HepG2 (cell line): ENCODE measurements around the gene HELZ. TPM values are rescaled to one million over a fixed set of nuclear protein-coding genes. Genes with fewer than 3 reads are reported as not detected.

ENCODE experiments used
- ATAC-seq: fragments of 200-7000 bp; cut with Tn5 transposase; 3 replicates; pipeline ENCODE4 v1.9.1; 2020; ENCODE audit warnings: mild to moderate bottlenecking, moderate library complexity
- BruUV-seq: library from RNA; stranded (reverse); fragments of 400-500 nt; replicated peaks from 2 replicates; lab custom pipeline; 2021; lab: Mats Ljungman, UMichigan
- CTCF ChIA-PET: fragments of 300-600 bp; formaldehyde crosslinking; extraction: SDS; loops from one replicate; lab custom pipeline; 2021; ENCODE audit warnings: low total read pairs, inconsistent platforms, low intra/inter-chr PET ratio; lab: Yijun Ruan, JAX
- POLR2A ChIA-PET: fragments of 350-600 bp; sonication (Branson Sonifier 250); formaldehyde crosslinking; loops from one replicate; lab custom pipeline; 2020; ENCODE audit warnings: antibody characterized with exemption, inconsistent platforms; lab: Yijun Ruan, JAX
- DNase-seq: peaks from one replicate; pipeline ENCODE4 v3.0.0-alpha.2; 2015; ENCODE audit warnings: low spot score
- FAIRE-seq: peaks from 3 replicates; lab custom pipeline; 2011; peaks lifted over from hg19 to GRCh38; lab: Jason Lieb, UNC
- H2AFZ ChIP-seq: one replicate; pipeline ENCODE4 v1.6.1; 2011; ENCODE audit warnings: low read length, inconsistent platforms
- H3K27ac ChIP-seq: fragments of 300-600 bp; 3 replicates; pipeline ENCODE4 v1.8.0; 2011; ENCODE audit warnings: mixed run types, mild to moderate bottlenecking, mixed read lengths, low read length, inconsistent platforms; ENCODE audit not compliant: insufficient read depth; ENCODE audit errors: extremely low read length
- H3K27me3 ChIP-seq, 2 experiments: fragments of 200-600 bp in 1 of 2; 2 replicates in 1 of 2; 3 replicates in 1 of 2; pipeline versions ENCODE4 v1.6.0 to v1.8.0; 2011; ENCODE audit warnings: low read length in 2 of 2, mild to moderate bottlenecking in 2 of 2, moderate library complexity in 2 of 2, inconsistent platforms in 1 of 2; ENCODE audit not compliant: insufficient read depth in 2 of 2, control insufficient read depth in 1 of 2
- H3K36me3 ChIP-seq, 2 experiments: fragments of 200-600 bp in 1 of 2; replicated peaks in 1 of 2; 2 replicates in 1 of 2; 3 replicates in 1 of 2; pipeline versions ENCODE4 v1.5.1 to v1.8.0; 2011; ENCODE audit warnings: low read length in 2 of 2, inconsistent platforms in 1 of 2; ENCODE audit not compliant: insufficient read depth in 2 of 2, control insufficient read depth in 1 of 2
- H3K4me1 ChIP-seq: 2 replicates; pipeline ENCODE4 v1.5.1; 2012; ENCODE audit warnings: low read length, inconsistent platforms; ENCODE audit not compliant: insufficient read depth
- H3K4me2 ChIP-seq: 2 replicates; pipeline ENCODE4 v1.6.0; 2011; ENCODE audit warnings: low read depth, low read length, inconsistent platforms
- H3K4me3 ChIP-seq, 3 experiments: fragments of 200-600 bp in 1 of 3; sonication (generic), shearing (Covaris generic) in 1 of 3; replicated peaks in 1 of 3; 2 replicates each; pipeline ENCODE4 v1.5.1; 2011 to 2016; ENCODE audit warnings: low read length in 3 of 3, inconsistent platforms in 2 of 3, low read depth in 2 of 3, mild to moderate bottlenecking in 2 of 3, control low read depth in 1 of 3, mixed read lengths in 1 of 3; ENCODE audit not compliant: insufficient read depth in 1 of 3
- H3K79me2 ChIP-seq: one replicate; pipeline ENCODE4 v1.6.1; 2011; ENCODE audit warnings: low read length, inconsistent platforms; ENCODE audit not compliant: insufficient read depth
- H3K9ac ChIP-seq: 2 replicates; pipeline ENCODE4 v1.6.0; 2011; ENCODE audit warnings: mild to moderate bottlenecking, low read depth, low read length, inconsistent platforms; ENCODE audit not compliant: insufficient read depth
- H3K9me3 ChIP-seq: 2 replicates; pipeline ENCODE4 v1.5.1; 2012; ENCODE audit warnings: mild to moderate bottlenecking, low read length
- H4K20me1 ChIP-seq: 2 replicates; pipeline ENCODE4 v1.6.0; 2011; ENCODE audit warnings: inconsistent platforms, mild to moderate bottlenecking, low read length, moderate library complexity; ENCODE audit not compliant: insufficient read depth
- KDM4B ChIP-seq: sonication (generic); formaldehyde crosslinking; IDR thresholded peaks from 2 replicates; pipeline ENCODE4 v1.4.0; 2020; ENCODE audit warnings: missing genetic modification reagents
- ZNF205 ChIP-seq: IDR thresholded peaks from 2 replicates; pipeline ENCODE4 v1.6.1; 2018; ENCODE audit warnings: missing biosample characterization, missing genetic modification reagents
- ZNF503 ChIP-seq: sonication (generic); formaldehyde crosslinking; IDR thresholded peaks from 2 replicates; pipeline ENCODE4 v1.4.0; 2020; ENCODE audit warnings: missing genetic modification reagents
- WGBS: methylation state at CpG from one replicate; pipeline ENCODE4 v1.1.6; 2017; ENCODE audit warnings: low lambda C conversion rate; 5-methylcytosine and 5-hydroxymethylcytosine counted together
- in situ Hi-C: cut with HindIII; loops from 2 replicates; pipeline ENCODE4 v1.10.0; 2017; ENCODE audit warnings: low pct_unique_long_range_greater_than_20kb; ENCODE audit not compliant: extremely low pct_ligation_motif_present
- intact Hi-C: fragments of 100-400 bp; cut with micrococcal nuclease; formaldehyde crosslinking; loops from one replicate; pipeline ENCODE4 v1.10.0; 2022; ENCODE audit not compliant: unreplicated experiment
- polyA plus RNA-seq, 8 experiments: library from polyadenylated mRNA; depleted of rRNA in 3 of 8; stranded (reverse) in 7 of 8; unstranded in 1 of 8; fragments of >200 nt; fragmentation: Illumina TruSeq in 4 of 8; extraction: Trizol in 4 of 8; gene quantifications; 2 replicates each; pipeline versions ENCODE4 v1.2.1 to v1.2.3, GENCODE V29; 2011 to 2016; ENCODE audit warnings: low read depth in 4 of 8, missing spikeins in 1 of 8, mixed read lengths in 1 of 8; ENCODE audit not compliant: insufficient read depth in 1 of 8
- total RNA-seq, 5 experiments: library from RNA; depleted of rRNA; stranded (reverse); fragments of >200 nt; fragmentation: Illumina TruSeq; extraction: Trizol; gene quantifications; 2 replicates each; pipeline ENCODE4 v1.2.3, GENCODE V29; 2016; ENCODE audit warnings: low read depth in 1 of 5

The HELZ gene
- total and polyA plus RNA-seq, 2 of the 13 experiments (the other 11 are each of a cell fraction or from before 2014, with no cell fraction given): 35.3 to 52.4 TPM

GRCh38 chr17:67082107-67082506 lies 162.9 kb downstream of the HELZ start:
- TF ChIP-seq KDM4B (CRISPR knock-in tag): no peak
- Histone ChIP-seq H3K4me1 (peaks cover 4% of the 10 kb centered on the region), H3K36me3 (peaks cover 27 to 63% of the 10 kb centered on the region in 2 experiments), H2AFZ (no peak overlapping the region), H3K4me2 (no peak overlapping the region), H3K4me3 (no peak overlapping the region), H3K9ac (no peak overlapping the region), H4K20me1 (no peaks in the 10 kb centered on the region), H3K9me3 (no peaks in the 10 kb centered on the region), H3K79me2 (no peaks in the 10 kb centered on the region), H3K27me3 (no peaks in the 10 kb centered on the region), H3K27ac (no peak overlapping the region)
- ATAC-seq: no peak
- POLR2A ChIA-PET: no interaction called here
- CTCF ChIA-PET: no interaction called here
- no peak for FAIRE-seq
- WGBS: 89% methylated on average over 1 of the region's 1 CpG
- in situ Hi-C loops: no loop called here
- intact Hi-C loops: no loop called here
- no peak for DNase-seq
- BruUV-seq: no TSS peak

GRCh38 chr17:67080804-67081203 lies 164.2 kb downstream of the HELZ start:
- POLR2A ChIA-PET: no interaction called here
- DNase-seq: no peak
- H4K20me1 ChIP-seq: no peaks in the 10 kb centered on the region
- no peak for FAIRE-seq
- no peak overlapping the region for H3K4me3 ChIP-seq
- TF ChIP-seq ZNF205: no peak
- no peak for TF ChIP-seq ZNF503
- CTCF ChIA-PET: no interaction called here
- peaks cover 17% of the 10 kb centered on the region for H3K4me1 ChIP-seq
- no peak overlapping the region for H3K27ac ChIP-seq
- in situ Hi-C loops (no loop called here), intact Hi-C loops (no loop called here)
- no peak overlapping the region for H2AFZ ChIP-seq
- H3K9ac ChIP-seq: no peak overlapping the region
- no peaks in the 10 kb centered on the region for H3K9me3 ChIP-seq
- no peaks in the 10 kb centered on the region for H3K79me2 ChIP-seq
- H3K4me2 ChIP-seq: no peak overlapping the region
- BruUV-seq: no TSS peak
- 96% methylated on average over 2 of the region's 2 CpGs for WGBS
- H3K36me3 ChIP-seq: peaks cover 18 to 56% of the 10 kb centered on the region in 2 experiments
- no peaks in the 10 kb centered on the region for H3K27me3 ChIP-seq
- ATAC-seq: no peak
